Psoas muscle (tissue), 8 donors: ENCODE results near the gene ARL2BP. TPM values are rescaled to one million over a fixed set of nuclear protein-coding genes. Genes with fewer than 3 reads are reported as not detected.

Source experiments
- ATAC-seq, 4 donors: fragments of 200-7000 bp; cut with Tn5 transposase; one replicate each; pipeline ENCODE4 v1.9.1; 2020; ENCODE audit warnings: moderate library complexity in 3 of 4, mild to moderate bottlenecking in 2 of 4
- DNase-seq, 2 donors: peaks; one replicate each; pipeline ENCODE4 v3.0.0-alpha.2; 2020
- H3K27ac ChIP-seq: fragments of 200-600 bp; one replicate; pipeline ENCODE4 v1.8.0; 2022
- H3K27me3 ChIP-seq, 3 donors: fragments of 200-600 bp in 1 of 3; one replicate each; pipeline versions ENCODE4 v1.6.1 to v1.8.0; 2013 to 2022; ENCODE audit warnings: low read length in 2 of 3, mild to moderate bottlenecking in 2 of 3, moderate library complexity in 1 of 3; ENCODE audit not compliant: insufficient read depth in 3 of 3
- H3K36me3 ChIP-seq, 2 donors: fragments of 200-600 bp in 1 of 2; one replicate each; pipeline versions ENCODE4 v1.6.1 to v1.8.0; 2013 to 2022; ENCODE audit warnings: low read depth in 1 of 2, mild to moderate bottlenecking in 1 of 2, moderate library complexity in 1 of 2; ENCODE audit not compliant: insufficient read depth in 1 of 2
- H3K4me1 ChIP-seq: fragments of 200-600 bp; one replicate; pipeline ENCODE4 v1.8.0; 2022
- H3K4me3 ChIP-seq: fragments of 200-600 bp; one replicate; pipeline ENCODE4 v1.8.0; 2022; ENCODE audit warnings: mild to moderate bottlenecking
- H3K9me3 ChIP-seq: fragments of 200-600 bp; one replicate; pipeline ENCODE4 v1.8.0; 2022
- CTCF ChIP-seq: fragments of 200-600 bp; IDR thresholded peaks from one replicate; pipeline ENCODE4 v1.8.0; 2022; ENCODE audit warnings: antibody characterized with exemption
- WGBS, 3 donors: extraction: QIAGEN DNeasy Blood & Tissue Kit; methylation state at CpG; one replicate each; pipeline versions ENCODE4 v1.1.6 to v1.1.7; 2013; 5-methylcytosine and 5-hydroxymethylcytosine counted together
- intact Hi-C, 2 donors: fragments of 100-400 bp; cut with DNase I; formaldehyde crosslinking; loops; one replicate each; pipeline versions ENCODE4 v1.11.0 to v1.14.2; 2022
- polyA plus RNA-seq, 3 donors: library from polyadenylated mRNA; stranded (reverse); fragments of 200-250 nt; gene quantifications; one replicate each; pipeline ENCODE4 v1.2.3, GENCODE V29; 2013
- total RNA-seq, 4 donors: library from RNA; stranded (reverse); fragmentation: NEBNext Ultra II Directional in 2 of 4; extraction: Animal tissue kit (Norgen Biotek cat#: 25700) in 2 of 4; gene quantifications; one replicate each; pipeline versions ENCODE4 v1.2.1 to v1.2.4, GENCODE V29; 2021 to 2023
- donor health status: healthy with polysubstance abuse.
- donor health status: DM: no; HTN: no; CAD: no; lungs with moderate emphysema.
- donor health status: Bipolar disorder and iron deficiency.
- donor health status: healthy.
- donor health status: DM: yes; HTN: yes; CAD: no.
- donor health status: DM: no; HTN: no; CAD: no.
- donor health status: DM: no; HTN: no; CAD: no.
- donor health status: DM: yes; HTN: yes; CAD: no.

The ARL2BP gene
- total and polyA plus RNA-seq, 7 donors: 25.2 to 88.3 (median 39.9) TPM

- no peak overlapping the region for H3K27ac ChIP-seq
- ATAC-seq (no peak), DNase-seq (no peak)
- no peak for TF ChIP-seq CTCF
- WGBS, 3 donors: 59 to 70% (median 66%) methylated on average over 7 of the region's 7 CpGs
- H3K4me1 ChIP-seq: peaks cover 8% of the 10 kb centered on the region
- intact Hi-C loops: no loop called here
- no peaks in the 10 kb centered on the region for H3K9me3 ChIP-seq
- no peak overlapping the region for H3K4me3 ChIP-seq
- no peaks in the 10 kb centered on the region for H3K36me3 ChIP-seq
- peaks cover 0 to 22% (median 8%) of the 10 kb centered on the region in 3 donors for H3K27me3 ChIP-seq
Measured at GRCh38 chr16:57279780-57280638, 35.0 kb downstream of the ARL2BP start.

GRCh38 chr16:57281791-57282190 lies 36.7 kb downstream of the ARL2BP start:
- Histone ChIP-seq H3K27me3 (peaks cover 0 to 24% (median 8%) of the 10 kb centered on the region in 3 donors), H3K4me3 (no peak overlapping the region), H3K9me3 (no peaks in the 10 kb centered on the region), H3K27ac (no peak overlapping the region), H3K36me3 (no peaks in the 10 kb centered on the region), H3K4me1 (peaks cover 10% of the 10 kb centered on the region)
- no peak for DNase-seq
- WGBS, 3 donors: 85 to 90% (median 90%) methylated on average over 3 of the region's 3 CpGs
- no peak for ATAC-seq
- intact Hi-C loops: no loop called here
- TF ChIP-seq CTCF: no peak

- TF ChIP-seq CTCF: no peak
- 66 to 71% (median 71%) methylated on average over 8 of the region's 8 CpGs for WGBS, 3 donors
- Histone ChIP-seq H3K36me3 (no peaks in the 10 kb centered on the region), H3K4me1 (peaks cover 10% of the 10 kb centered on the region), H3K27ac (no peak overlapping the region), H3K27me3 (peaks cover 0 to 24% (median 8%) of the 10 kb centered on the region in 3 donors), H3K9me3 (no peaks in the 10 kb centered on the region), H3K4me3 (no peak overlapping the region)
- no peak for DNase-seq
- ATAC-seq: no peak
- intact Hi-C loops: no loop called here
Measured at GRCh38 chr16:57282510-57283213, 37.6 kb downstream of the ARL2BP start.

GRCh38 chr16:57283214-57283958 lies 38.3 kb downstream of the ARL2BP start:
- intact Hi-C loops: no loop called here
- 59 to 63% (median 60%) methylated on average over 24 of the region's 24 CpGs for WGBS, 3 donors
- TF ChIP-seq CTCF: no peak
- no peak for DNase-seq
- H3K27ac ChIP-seq: no peak overlapping the region
- no peaks in the 10 kb centered on the region for H3K36me3 ChIP-seq
- peak in 1 of 4 donors; percentile 25 for ATAC-seq
- H3K27me3 ChIP-seq: peaks cover 0 to 24% (median 8%) of the 10 kb centered on the region in 3 donors
- H3K4me1 ChIP-seq: peaks cover 10% of the 10 kb centered on the region
- H3K9me3 ChIP-seq: no peaks in the 10 kb centered on the region
- H3K4me3 ChIP-seq: peak overlapping the region; percentile 76
